A549 treated with AZD9567 at 1 μM for 4 hours (cell line): Measurements from ENCODE around the gene E2F7. TPM values are rescaled to one million over a fixed set of nuclear protein-coding genes. Genes with fewer than 3 reads are reported as not detected.

ENCODE experiments used
- total RNA-seq: library from RNA; stranded (reverse); fragments of 200-300 nt; extraction: Qiagen RNA extraction; gene quantifications from 5 replicates; pipeline ENCODE4 v1.2.3, GENCODE V29; 2022; ENCODE audit not compliant: insufficient read depth

Gene E2F7, protein sequence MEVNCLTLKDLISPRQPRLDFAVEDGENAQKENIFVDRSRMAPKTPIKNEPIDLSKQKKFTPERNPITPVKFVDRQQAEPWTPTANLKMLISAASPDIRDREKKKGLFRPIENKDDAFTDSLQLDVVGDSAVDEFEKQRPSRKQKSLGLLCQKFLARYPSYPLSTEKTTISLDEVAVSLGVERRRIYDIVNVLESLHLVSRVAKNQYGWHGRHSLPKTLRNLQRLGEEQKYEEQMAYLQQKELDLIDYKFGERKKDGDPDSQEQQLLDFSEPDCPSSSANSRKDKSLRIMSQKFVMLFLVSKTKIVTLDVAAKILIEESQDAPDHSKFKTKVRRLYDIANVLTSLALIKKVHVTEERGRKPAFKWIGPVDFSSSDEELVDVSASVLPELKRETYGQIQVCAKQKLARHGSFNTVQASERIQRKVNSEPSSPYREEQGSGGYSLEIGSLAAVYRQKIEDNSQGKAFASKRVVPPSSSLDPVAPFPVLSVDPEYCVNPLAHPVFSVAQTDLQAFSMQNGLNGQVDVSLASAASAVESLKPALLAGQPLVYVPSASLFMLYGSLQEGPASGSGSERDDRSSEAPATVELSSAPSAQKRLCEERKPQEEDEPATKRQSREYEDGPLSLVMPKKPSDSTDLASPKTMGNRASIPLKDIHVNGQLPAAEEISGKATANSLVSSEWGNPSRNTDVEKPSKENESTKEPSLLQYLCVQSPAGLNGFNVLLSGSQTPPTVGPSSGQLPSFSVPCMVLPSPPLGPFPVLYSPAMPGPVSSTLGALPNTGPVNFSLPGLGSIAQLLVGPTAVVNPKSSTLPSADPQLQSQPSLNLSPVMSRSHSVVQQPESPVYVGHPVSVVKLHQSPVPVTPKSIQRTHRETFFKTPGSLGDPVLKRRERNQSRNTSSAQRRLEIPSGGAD
- total RNA-seq, result 6.9 to 9.6 TPM (median 8.9 TPM) in 5 replicates

DNA sequence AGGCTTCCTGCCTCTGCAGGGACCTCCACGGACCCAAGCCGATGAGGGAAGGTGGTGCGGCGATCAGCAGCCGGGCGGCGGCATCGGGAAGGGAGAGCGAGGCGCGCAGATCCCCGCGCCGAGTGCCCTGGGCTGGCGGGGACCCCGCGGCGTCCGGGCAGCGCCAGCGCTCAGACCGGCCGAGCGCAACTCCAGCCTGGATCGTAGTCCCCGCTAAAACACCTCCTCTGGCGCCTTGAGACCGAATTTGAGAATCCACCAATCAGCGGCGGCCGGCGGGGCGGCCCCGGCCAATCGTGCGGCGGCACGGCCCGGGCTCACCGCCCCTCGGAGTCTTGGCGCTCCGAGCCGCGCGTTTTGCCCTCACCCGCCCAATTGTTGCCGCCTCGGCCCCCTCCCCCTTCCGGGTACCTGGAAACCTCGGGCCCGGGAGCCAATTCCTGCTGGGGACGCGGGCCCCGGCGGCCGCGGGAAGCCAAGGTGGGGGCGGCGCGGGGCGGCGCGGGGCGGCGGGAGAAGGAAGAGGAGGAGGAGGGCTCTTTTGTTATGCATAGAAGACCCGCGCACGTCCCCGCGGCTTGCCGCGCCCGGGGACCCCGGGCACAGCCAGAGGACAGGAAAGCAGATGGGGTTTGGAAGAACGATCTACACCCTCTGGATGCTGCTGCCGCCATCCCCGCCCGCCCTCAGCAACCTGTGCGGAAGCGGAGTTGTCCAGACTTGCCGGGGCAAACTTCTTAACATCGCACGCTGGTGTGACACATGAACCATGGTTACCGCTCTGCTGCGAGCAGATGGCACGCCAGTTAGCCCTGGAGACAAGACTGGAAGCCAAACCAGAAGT lies at the start of gene E2F7:
E2F7 (minus strand) TSS at position 209 of the 844 bp plus-strand sequence. CDS start 934 bp downstream, outside the sequence.

Other genes with a start within 250 kb of the E2F7 start
- gene CSRP2, start 186.6 kb downstream of the E2F7 start, total RNA-seq, result 20.7 to 29.3 TPM (median 22.4 TPM) in 5 replicates